ENCODE data around the gene TNIP1.

- TF ChIP-seq CTCF (IDR thresholded peaks at IDR 0.05; ENCODE audit: low read depth, low read length, poor library complexity, severe bottlenecking) (no peak), EZH2phosphoT487 (IDR thresholded peaks at IDR 0.05; ENCODE audit: borderline replicate concordance, low read length) (no peak)
Observed at GRCh38 chr5:151127926-151128325, 47.1 kb upstream of the TNIP1 start.

Measured in DOHH2 (cell line).